Chondrocyte (in vitro differentiated cells): ENCODE data around the gene COL19A1. TPM values are rescaled to one million over a fixed set of nuclear protein-coding genes. Genes with fewer than 3 reads are reported as not detected.

Source experiments
- DNase-seq: peaks from one replicate; pipeline ENCODE4 v3.0.0; 2021; ENCODE audit warnings: mixed read lengths, low spot score
- H3K27ac Mint-ChIP-seq: one replicate; pipeline ENCODE4 v1.8.0; 2021; ENCODE audit warnings: mild to moderate bottlenecking, moderate library complexity, mixed read lengths; ENCODE audit not compliant: unreplicated experiment
- H3K27me3 Mint-ChIP-seq: 2 replicates; pipeline ENCODE4 v1.8.0; 2021; ENCODE audit warnings: low read depth, mixed read lengths
- H3K36me3 Mint-ChIP-seq: 2 replicates; pipeline ENCODE4 v1.8.0; 2021; ENCODE audit warnings: low read depth, mixed read lengths
- H3K4me1 Mint-ChIP-seq: 2 replicates; pipeline ENCODE4 v1.8.0; 2021; ENCODE audit warnings: low read depth, mild to moderate bottlenecking, mixed read lengths
- H3K4me3 Mint-ChIP-seq: one replicate; pipeline ENCODE4 v1.8.0; 2021; ENCODE audit warnings: mild to moderate bottlenecking, moderate library complexity, mixed read lengths; ENCODE audit not compliant: unreplicated experiment
- H3K9me3 Mint-ChIP-seq: 2 replicates; pipeline ENCODE4 v1.8.0; 2021; ENCODE audit warnings: low read depth, mixed read lengths
- CTCF ChIP-seq: fragments of 200-600 bp; sonication (generic); IDR thresholded peaks from 2 replicates; pipeline ENCODE4 v1.5.0; 2021; ENCODE audit warnings: antibody characterized with exemption, mild to moderate bottlenecking, moderate library complexity
- total RNA-seq: library from RNA; stranded (reverse); gene quantifications from 3 replicates; pipeline ENCODE4 v1.2.1, GENCODE V29; 2021

COL19A1 gene
- total RNA-seq, 1 donor from 2014 or later, result 2.0 TPM

- DNase-seq, result no peak
- no peak overlapping the region for H3K4me3 Mint-ChIP-seq
- TF ChIP-seq CTCF, result peak; percentile 98
- peaks cover 24% of the 10 kb centered on the region for H3K27me3 Mint-ChIP-seq
- no peak overlapping the region for H3K27ac Mint-ChIP-seq
- H3K4me1 Mint-ChIP-seq, result no peaks in the 10 kb centered on the region
- H3K36me3 Mint-ChIP-seq, result no peaks in the 10 kb centered on the region
- H3K9me3 Mint-ChIP-seq, result no peaks in the 10 kb centered on the region
Measured at GRCh38 chr6:70221025-70221714, 354.8 kb downstream of the COL19A1 start.

- peaks cover 20% of the 10 kb centered on the region for H3K27me3 Mint-ChIP-seq
- no peak for DNase-seq
- no peaks in the 10 kb centered on the region for H3K4me1 Mint-ChIP-seq
- H3K4me3 Mint-ChIP-seq, result no peak overlapping the region
- no peaks in the 10 kb centered on the region for H3K9me3 Mint-ChIP-seq
- TF ChIP-seq CTCF, result no peak
- H3K27ac Mint-ChIP-seq, result no peak overlapping the region
- H3K36me3 Mint-ChIP-seq, result no peaks in the 10 kb centered on the region
Measured at GRCh38 chr6:70221715-70222438, 355.5 kb downstream of the COL19A1 start.

GRCh38 chr6:70222439-70222749 is 356.0 kb downstream of the COL19A1 start:
- no peak for TF ChIP-seq CTCF
- DNase-seq, result no peak
- Mint-ChIP-seq H3K4me1 (no peaks in the 10 kb centered on the region), H3K36me3 (no peaks in the 10 kb centered on the region), H3K27me3 (peaks cover 16% of the 10 kb centered on the region), H3K4me3 (no peak overlapping the region), H3K9me3 (no peaks in the 10 kb centered on the region), H3K27ac (no peak overlapping the region)

- no peak overlapping the region for H3K27ac Mint-ChIP-seq
- H3K27me3 Mint-ChIP-seq, result peaks cover 11% of the 10 kb centered on the region
- H3K36me3 Mint-ChIP-seq, result no peaks in the 10 kb centered on the region
- H3K9me3 Mint-ChIP-seq, result no peaks in the 10 kb centered on the region
- no peak overlapping the region for H3K4me3 Mint-ChIP-seq
- DNase-seq, result no peak
- no peaks in the 10 kb centered on the region for H3K4me1 Mint-ChIP-seq
- TF ChIP-seq CTCF, result no peak
Measured at GRCh38 chr6:70225055-70225454, 358.7 kb downstream of the COL19A1 start.

GRCh38 chr6:70231311-70231710 is 365.0 kb downstream of the COL19A1 start:
- TF ChIP-seq CTCF, result no peak
- no peaks in the 10 kb centered on the region for H3K9me3 Mint-ChIP-seq
- H3K27ac Mint-ChIP-seq, result no peak overlapping the region
- no peak for DNase-seq
- H3K36me3 Mint-ChIP-seq, result no peaks in the 10 kb centered on the region
- H3K4me1 Mint-ChIP-seq, result no peaks in the 10 kb centered on the region
- H3K4me3 Mint-ChIP-seq, result no peak overlapping the region
- H3K27me3 Mint-ChIP-seq, result peaks cover 1% of the 10 kb centered on the region
